Measurements from ENCODE around the gene SLAIN1. TPM values are rescaled to one million over a fixed set of nuclear protein-coding genes. Genes with fewer than 3 reads are reported as not detected.

Gene SLAIN1
- total and polyA plus RNA-seq, 10 of the 15 experiments (the other 5 are each of a cell fraction or from before 2014, with no cell fraction given) = 11.9 to 140 (median 56.9) TPM

GRCh38 chr13:77730572-77730971 is 33.1 kb downstream of the SLAIN1 start (continued):
- TF ChIP-seq PBX3 (IDR thresholded peaks at IDR 0.05; ENCODE audit: insufficient replicate concordance, low read depth, low read length) (no peak), SKIL (IDR thresholded peaks at IDR 0.05; ENCODE audit: low read depth, poor library complexity, severe bottlenecking) (no peak), SIN3A (IDR thresholded peaks at IDR 0.05; ENCODE audit: low read depth, low read length) (no peak), SUPT20H (IDR thresholded peaks at IDR 0.05; ENCODE audit: borderline replicate concordance, control insufficient read depth, low read depth, low read length) (no peak)

- FAIRE-seq (no peak), ATAC-seq (no peak), DNase-seq (ENCODE audit: low read depth, low spot score) (no peak)
- Histone ChIP-seq H4K20me1 (ENCODE audit: control insufficient read depth, insufficient read depth) (no peaks in the 10 kb centered on the region), H3K4me1 (ENCODE audit: control insufficient read depth, insufficient read depth, low read length) (peaks cover 18% of the 10 kb centered on the region), H3K4me3 (no peak overlapping the region), H3K36me3 (ENCODE audit: control insufficient read depth in 2 of 2, insufficient read depth in 2 of 2, low read length in 1 of 2) (peaks cover 0 to 3% of the 10 kb centered on the region in 2 experiments; a peak in 2 of 4 replicates), H2AFZ (ENCODE audit: control insufficient read depth, low read depth, low read length) (no peak overlapping the region), H3K27ac (ENCODE audit: control insufficient read depth, insufficient read depth) (no peak overlapping the region), H3K27me3 (replicated peaks in 1 of 2; ENCODE audit: control insufficient read depth in 2 of 2, insufficient read depth in 2 of 2, low read length in 1 of 2) (no peaks in the 10 kb centered on the region), H3K9me3 (replicated peaks; ENCODE audit: control insufficient read depth, insufficient read depth, low read length) (no peaks in the 10 kb centered on the region), H3K9ac (ENCODE audit: control insufficient read depth, insufficient read depth, low read length) (no peak overlapping the region), H3K4me2 (ENCODE audit: control insufficient read depth, insufficient read depth) (no peak overlapping the region), H3K79me2 (ENCODE audit: control insufficient read depth, insufficient read depth, low read length) (peaks cover 2% of the 10 kb centered on the region)
- RAD21 ChIA-PET (ENCODE audit: unreplicated experiment) = interaction anchor here (0.5 to 1.1 kb wide), 2 partner anchors 36 to 389 kb away, joined by 3 read pairs; no protein-coding TSS in a partner anchor
- CTCF ChIA-PET = interaction anchor here (0.6 to 1.3 kb wide), 4 partner anchors 10 to 1606 kb away, joined by 3 to 6 read pairs (median 4); no protein-coding TSS in a partner anchor
- SMC1A ChIA-PET (ENCODE audit: uncharacterized antibody, unreplicated experiment) = interaction anchor here (0.7 to 1.5 kb wide), 2 partner anchors 11 to 140 kb away, joined by 3 to 4 read pairs; no protein-coding TSS in a partner anchor
- POLR2A ChIA-PET = interaction anchor here (0.5 to 0.9 kb wide), 2 partner anchors 8 to 34 kb away, joined by 3 to 5 read pairs; partner anchors contain the start of gene SLAIN1
- WGBS (ENCODE audit: insufficient coverage, insufficient replicate concordance, low lambda C conversion rate, missing lambda C conversion rate) = 98% methylated on average over 2 of the region's 2 CpGs
- in situ Hi-C loops (cut with MboI) (no loop called here), intact Hi-C loops (cut with micrococcal nuclease; ENCODE audit: unreplicated experiment) (no loop called here)
- BruUV-seq (replicated peaks) = no TSS peak
- no peak for TF ChIP-seq ATF7 (IDR thresholded peaks at IDR 0.05; ENCODE audit: low read depth)
- no peak for TF ChIP-seq SREBF1 (IDR thresholded peaks at IDR 0.05; ENCODE audit: low read length)
- TF ChIP-seq YBX1 (IDR thresholded peaks at IDR 0.05) = no peak
- TF ChIP-seq NFXL1 (IDR thresholded peaks at IDR 0.05; ENCODE audit: borderline replicate concordance) = no peak
- TF ChIP-seq SIN3A (IDR thresholded peaks at IDR 0.05; ENCODE audit: low read depth, low read length) = no peak
- TF ChIP-seq MYC (IDR thresholded peaks at IDR 0.05; ENCODE audit: insufficient read depth, insufficient read length, insufficient replicate concordance, low read length, severe bottlenecking) = no peak
- no peak for TF ChIP-seq RCOR1 (conservative IDR thresholded peaks at IDR 0.05; ENCODE audit: low read depth, low read length)
- no peak for TF ChIP-seq USF1 (IDR thresholded peaks at IDR 0.05; ENCODE audit: borderline replicate concordance, extremely low read length, insufficient read depth, low read depth, low read length)
- no peak for TF ChIP-seq IRF4 (IDR thresholded peaks at IDR 0.05; ENCODE audit: low read depth, low read length)
- no peak for TF ChIP-seq CTCF (IDR thresholded peaks at IDR 0.05 in 2 of 3, conservative IDR thresholded peaks at IDR 0.05 in 1 of 3; ENCODE audit: control insufficient read depth in 2 of 3, extremely low read depth in 1 of 3, insufficient read depth in 1 of 3, low read depth in 3 of 3, low read length in 3 of 3)
- TF ChIP-seq USF2 (IDR thresholded peaks at IDR 0.05; ENCODE audit: borderline replicate concordance, low read depth, low read length) = no peak
These were observed 34.8 kb downstream of the SLAIN1 start for GRCh38 chr13:77732287-77732686.

Data from GM12878 (cell line).